ENCODE measurements around the gene LAMA5.

DNA sequence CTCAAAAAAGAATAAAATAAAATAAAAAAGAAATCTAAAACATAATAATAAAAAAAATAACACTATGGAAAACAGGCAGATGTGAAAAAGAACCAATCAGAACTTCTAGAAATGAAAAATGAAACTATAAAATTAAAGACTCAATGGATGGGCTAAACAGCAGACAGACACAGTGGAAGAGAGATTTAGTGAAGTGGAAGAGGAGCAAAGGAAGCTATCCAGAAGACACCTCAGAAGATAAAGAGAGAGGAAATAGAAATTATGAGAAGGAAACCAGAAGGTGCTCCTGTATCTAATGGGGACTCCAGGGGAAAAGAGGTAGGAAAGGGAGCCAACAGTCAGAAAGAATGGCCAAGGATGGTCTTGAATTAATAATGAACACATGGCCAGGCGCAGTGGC, 18.5 kb downstream of the LAMA5 start:
- TF ChIP-seq POLR2A (IDR thresholded peaks at IDR 0.05; ENCODE audit: low read length) (no peak), RNF2 (IDR thresholded peaks at IDR 0.05; ENCODE audit: borderline replicate concordance, low read depth) (no peak), ZNF302 (CRISPR knock-in tag; IDR thresholded peaks at IDR 0.05) (no peak), CHD2 (IDR thresholded peaks at IDR 0.05; ENCODE audit: low read length, partially characterized antibody) (no peak), FOSB (CRISPR knock-in tag; IDR thresholded peaks at IDR 0.05) (no peak), KDM5A (IDR thresholded peaks at IDR 0.05) (no peak)
- TF ChIP-seq, protein P1, sequence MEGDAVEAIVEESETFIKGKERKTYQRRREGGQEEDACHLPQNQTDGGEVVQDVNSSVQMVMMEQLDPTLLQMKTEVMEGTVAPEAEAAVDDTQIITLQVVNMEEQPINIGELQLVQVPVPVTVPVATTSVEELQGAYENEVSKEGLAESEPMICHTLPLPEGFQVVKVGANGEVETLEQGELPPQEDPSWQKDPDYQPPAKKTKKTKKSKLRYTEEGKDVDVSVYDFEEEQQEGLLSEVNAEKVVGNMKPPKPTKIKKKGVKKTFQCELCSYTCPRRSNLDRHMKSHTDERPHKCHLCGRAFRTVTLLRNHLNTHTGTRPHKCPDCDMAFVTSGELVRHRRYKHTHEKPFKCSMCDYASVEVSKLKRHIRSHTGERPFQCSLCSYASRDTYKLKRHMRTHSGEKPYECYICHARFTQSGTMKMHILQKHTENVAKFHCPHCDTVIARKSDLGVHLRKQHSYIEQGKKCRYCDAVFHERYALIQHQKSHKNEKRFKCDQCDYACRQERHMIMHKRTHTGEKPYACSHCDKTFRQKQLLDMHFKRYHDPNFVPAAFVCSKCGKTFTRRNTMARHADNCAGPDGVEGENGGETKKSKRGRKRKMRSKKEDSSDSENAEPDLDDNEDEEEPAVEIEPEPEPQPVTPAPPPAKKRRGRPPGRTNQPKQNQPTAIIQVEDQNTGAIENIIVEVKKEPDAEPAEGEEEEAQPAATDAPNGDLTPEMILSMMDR (IDR thresholded peaks at IDR 0.05): no peak

Measured in A549 (cell line).